Measurements from ENCODE around the gene PAK5.

The PAK5 gene

GRCh38 chr20:9626357-9626756 lies 212.5 kb downstream of the PAK5 start:
- no peaks in the 10 kb centered on the region for H3K4me1 ChIP-seq (ENCODE audit: control insufficient read depth, insufficient read depth, low read length)
- H3K4me3 ChIP-seq (ENCODE audit: low read depth, low read length), result no peak overlapping the region
- no peaks in the 10 kb centered on the region for H3K36me3 ChIP-seq (ENCODE audit: control insufficient read depth, insufficient read depth, low read length)
- H3K27me3 ChIP-seq (ENCODE audit: control insufficient read depth, insufficient read depth, low read length), result no peaks in the 10 kb centered on the region
- no peak overlapping the region for H3K27ac ChIP-seq (ENCODE audit: low read depth, low read length)
- no peak overlapping the region for H3K9ac ChIP-seq (ENCODE audit: low read length)
- H3K9me3 ChIP-seq (ENCODE audit: control insufficient read depth, insufficient read depth, low read depth, low read length), result peaks cover 3% of the 10 kb centered on the region

GRCh38 chr20:9617940-9618339 lies 220.9 kb downstream of the PAK5 start:
- no peak overlapping the region for H3K27ac ChIP-seq (ENCODE audit: low read depth, low read length)
- peaks cover under 1% of the 10 kb centered on the region; the same call in 1 of the 2 replicates for H3K9me3 ChIP-seq (ENCODE audit: control insufficient read depth, insufficient read depth, low read depth, low read length)
- H3K36me3 ChIP-seq (ENCODE audit: control insufficient read depth, insufficient read depth, low read length), result no peaks in the 10 kb centered on the region
- H3K27me3 ChIP-seq (ENCODE audit: control insufficient read depth, insufficient read depth, low read length), result no peaks in the 10 kb centered on the region
- H3K4me1 ChIP-seq (ENCODE audit: control insufficient read depth, insufficient read depth, low read length), result no peaks in the 10 kb centered on the region
- H3K9ac ChIP-seq (ENCODE audit: low read length), result no peak overlapping the region
- no peak overlapping the region for H3K4me3 ChIP-seq (ENCODE audit: low read depth, low read length)

GRCh38 chr20:9616833-9617461 lies 221.9 kb downstream of the PAK5 start:
- Histone ChIP-seq H3K9ac (ENCODE audit: low read length) (no peak overlapping the region), H3K4me1 (ENCODE audit: control insufficient read depth, insufficient read depth, low read length) (no peaks in the 10 kb centered on the region), H3K27ac (ENCODE audit: low read depth, low read length) (no peak overlapping the region)

GRCh38 chr20:9616455-9616805 lies 222.4 kb downstream of the PAK5 start:
- H3K36me3 ChIP-seq (ENCODE audit: control insufficient read depth, insufficient read depth, low read length), result no peaks in the 10 kb centered on the region
- no peak overlapping the region for H3K4me3 ChIP-seq (ENCODE audit: low read depth, low read length)
- H3K4me1 ChIP-seq (ENCODE audit: control insufficient read depth, insufficient read depth, low read length), result no peaks in the 10 kb centered on the region
- no peak overlapping the region for H3K9ac ChIP-seq (ENCODE audit: low read length)
- no peaks in the 10 kb centered on the region for H3K27me3 ChIP-seq (ENCODE audit: control insufficient read depth, insufficient read depth, low read length)
- H3K27ac ChIP-seq (ENCODE audit: low read depth, low read length), result no peak overlapping the region
- H3K9me3 ChIP-seq (ENCODE audit: control insufficient read depth, insufficient read depth, low read depth, low read length), result no peaks in the 10 kb centered on the region

More at GRCh38 chr20:9616833-9617461, 221.9 kb downstream of the PAK5 start:
- H3K9me3 ChIP-seq (ENCODE audit: control insufficient read depth, insufficient read depth, low read depth, low read length), result no peaks in the 10 kb centered on the region
- no peak overlapping the region for H3K4me3 ChIP-seq (ENCODE audit: low read depth, low read length)
- no peaks in the 10 kb centered on the region for H3K36me3 ChIP-seq (ENCODE audit: control insufficient read depth, insufficient read depth, low read length)
- no peaks in the 10 kb centered on the region for H3K27me3 ChIP-seq (ENCODE audit: control insufficient read depth, insufficient read depth, low read length)

GRCh38 chr20:9615766-9616454 lies 223.0 kb downstream of the PAK5 start:
- Histone ChIP-seq H3K27me3 (ENCODE audit: control insufficient read depth, insufficient read depth, low read length) (no peaks in the 10 kb centered on the region), H3K27ac (ENCODE audit: low read depth, low read length) (no peak overlapping the region), H3K4me3 (ENCODE audit: low read depth, low read length) (no peak overlapping the region)

GRCh38 chr20:9615118-9615517 lies 223.8 kb downstream of the PAK5 start:
- Histone ChIP-seq H3K27ac (ENCODE audit: low read depth, low read length) (no peak overlapping the region), H3K9ac (ENCODE audit: low read length) (no peak overlapping the region), H3K27me3 (ENCODE audit: control insufficient read depth, insufficient read depth, low read length) (no peaks in the 10 kb centered on the region), H3K36me3 (ENCODE audit: control insufficient read depth, insufficient read depth, low read length) (no peaks in the 10 kb centered on the region), H3K4me3 (ENCODE audit: low read depth, low read length) (no peak overlapping the region), H3K9me3 (ENCODE audit: control insufficient read depth, insufficient read depth, low read depth, low read length) (no peaks in the 10 kb centered on the region), H3K4me1 (ENCODE audit: control insufficient read depth, insufficient read depth, low read length) (no peaks in the 10 kb centered on the region)

More at GRCh38 chr20:9615766-9616454, 223.0 kb downstream of the PAK5 start:
- H3K9ac ChIP-seq (ENCODE audit: low read length), result no peak overlapping the region
- no peaks in the 10 kb centered on the region for H3K9me3 ChIP-seq (ENCODE audit: control insufficient read depth, insufficient read depth, low read depth, low read length)
- no peaks in the 10 kb centered on the region for H3K36me3 ChIP-seq (ENCODE audit: control insufficient read depth, insufficient read depth, low read length)
- no peaks in the 10 kb centered on the region for H3K4me1 ChIP-seq (ENCODE audit: control insufficient read depth, insufficient read depth, low read length)

GRCh38 chr20:9613871-9614270 lies 225.0 kb downstream of the PAK5 start:
- no peak overlapping the region for H3K9ac ChIP-seq (ENCODE audit: low read length)
- no peaks in the 10 kb centered on the region for H3K36me3 ChIP-seq (ENCODE audit: control insufficient read depth, insufficient read depth, low read length)
- H3K27ac ChIP-seq (ENCODE audit: low read depth, low read length), result no peak overlapping the region
- H3K4me3 ChIP-seq (ENCODE audit: low read depth, low read length), result no peak overlapping the region
- H3K9me3 ChIP-seq (ENCODE audit: control insufficient read depth, insufficient read depth, low read depth, low read length), result no peaks in the 10 kb centered on the region
- H3K4me1 ChIP-seq (ENCODE audit: control insufficient read depth, insufficient read depth, low read length), result peaks cover 9% of the 10 kb centered on the region; the same call in 1 of the 2 replicates
- no peaks in the 10 kb centered on the region for H3K27me3 ChIP-seq (ENCODE audit: control insufficient read depth, insufficient read depth, low read length)

GRCh38 chr20:9611921-9612320 lies 227.0 kb downstream of the PAK5 start:
- no peak overlapping the region for H3K4me3 ChIP-seq (ENCODE audit: low read depth, low read length)
- no peaks in the 10 kb centered on the region for H3K9me3 ChIP-seq (ENCODE audit: control insufficient read depth, insufficient read depth, low read depth, low read length)
- no peak overlapping the region for H3K9ac ChIP-seq (ENCODE audit: low read length)
- no peaks in the 10 kb centered on the region for H3K36me3 ChIP-seq (ENCODE audit: control insufficient read depth, insufficient read depth, low read length)
- H3K4me1 ChIP-seq (ENCODE audit: control insufficient read depth, insufficient read depth, low read length), result peaks cover 10% of the 10 kb centered on the region; the same call in 1 of the 2 replicates
- H3K27ac ChIP-seq (ENCODE audit: low read depth, low read length), result no peak overlapping the region
- H3K27me3 ChIP-seq (ENCODE audit: control insufficient read depth, insufficient read depth, low read length), result no peaks in the 10 kb centered on the region

- Histone ChIP-seq H3K27me3 (ENCODE audit: control insufficient read depth, insufficient read depth, low read length) (no peaks in the 10 kb centered on the region), H3K9ac (ENCODE audit: low read length) (no peak overlapping the region), H3K27ac (ENCODE audit: low read depth, low read length) (no peak overlapping the region), H3K4me1 (ENCODE audit: control insufficient read depth, insufficient read depth, low read length) (peaks cover 10% of the 10 kb centered on the region; the same call in 1 of the 2 replicates), H3K36me3 (ENCODE audit: control insufficient read depth, insufficient read depth, low read length) (no peaks in the 10 kb centered on the region), H3K4me3 (ENCODE audit: low read depth, low read length) (no peak overlapping the region), H3K9me3 (ENCODE audit: control insufficient read depth, insufficient read depth, low read depth, low read length) (no peaks in the 10 kb centered on the region)
Measured at GRCh38 chr20:9610665-9611064, 228.2 kb downstream of the PAK5 start.

- H3K36me3 ChIP-seq (ENCODE audit: control insufficient read depth, insufficient read depth, low read length), result no peaks in the 10 kb centered on the region
- H3K9ac ChIP-seq (ENCODE audit: low read length), result no peak overlapping the region
- peaks cover 10% of the 10 kb centered on the region; the same call in 1 of the 2 replicates for H3K4me1 ChIP-seq (ENCODE audit: control insufficient read depth, insufficient read depth, low read length)
- H3K27me3 ChIP-seq (ENCODE audit: control insufficient read depth, insufficient read depth, low read length), result no peaks in the 10 kb centered on the region
- H3K4me3 ChIP-seq (ENCODE audit: low read depth, low read length), result no peak overlapping the region
- H3K9me3 ChIP-seq (ENCODE audit: control insufficient read depth, insufficient read depth, low read depth, low read length), result no peaks in the 10 kb centered on the region
- no peak overlapping the region for H3K27ac ChIP-seq (ENCODE audit: low read depth, low read length)
Measured at GRCh38 chr20:9609887-9610502, 228.9 kb downstream of the PAK5 start.

- no peak overlapping the region for H3K27ac ChIP-seq (ENCODE audit: low read depth, low read length)
- no peaks in the 10 kb centered on the region for H3K9me3 ChIP-seq (ENCODE audit: control insufficient read depth, insufficient read depth, low read depth, low read length)
- H3K9ac ChIP-seq (ENCODE audit: low read length), result no peak overlapping the region
- no peaks in the 10 kb centered on the region for H3K27me3 ChIP-seq (ENCODE audit: control insufficient read depth, insufficient read depth, low read length)
- no peak overlapping the region for H3K4me3 ChIP-seq (ENCODE audit: low read depth, low read length)
- peaks cover 10% of the 10 kb centered on the region; the same call in 1 of the 2 replicates for H3K4me1 ChIP-seq (ENCODE audit: control insufficient read depth, insufficient read depth, low read length)
- H3K36me3 ChIP-seq (ENCODE audit: control insufficient read depth, insufficient read depth, low read length), result no peaks in the 10 kb centered on the region
Measured at GRCh38 chr20:9608639-9609340, 230.1 kb downstream of the PAK5 start.
